H1 (cell line): ENCODE results near the gene TEX13B. TPM values are rescaled to one million over a fixed set of nuclear protein-coding genes. Genes with fewer than 3 reads are reported as not detected.
A peak's percentile ranks its signal among the peaks of the same experiment; 100 is the strongest.

Experiments used
- CTCF ChIA-PET: fragments of 300-600 bp; sonication (Branson Sonifier 250); formaldehyde crosslinking; loops from one replicate; lab custom pipeline; 2021; ENCODE audit not compliant: partially characterized antibody; lab: Charles Lee
- POLR2A ChIA-PET: fragments of 300-600 bp; sonication (Branson Sonifier 250); formaldehyde crosslinking; loops from one replicate; lab custom pipeline; 2021; ENCODE audit warnings: inconsistent platforms; ENCODE audit not compliant: partially characterized antibody; lab: Charles Lee
- DNase-seq, 2 experiments: peaks; one replicate each; pipeline versions ENCODE4 v3.0.0 to v3.0.0-alpha.2; 2010 to 2022; ENCODE audit warnings: low spot score in 2 of 2, low read depth in 1 of 2, mixed read lengths in 1 of 2
- FAIRE-seq: peaks from 2 replicates; lab custom pipeline; 2011; peaks lifted over from hg19 to GRCh38; lab: Jason Lieb, UNC
- H2AFZ ChIP-seq: 2 replicates; pipeline ENCODE4 v1.8.1; 2012; ENCODE audit warnings: low read length, inconsistent platforms
- H2AK5ac ChIP-seq: 2 replicates; pipeline ENCODE4 v1.6.1; 2013; ENCODE audit warnings: low read depth, low read length
- H2BK120ac ChIP-seq: replicated peaks from 2 replicates; pipeline ENCODE3; 2013; ENCODE audit warnings: low read depth, low read length, inconsistent platforms
- H2BK12ac ChIP-seq: 2 replicates; pipeline ENCODE4 v1.6.1; 2013; ENCODE audit warnings: low read depth, low read length
- H2BK15ac ChIP-seq: 2 replicates; pipeline ENCODE4 v1.6.1; 2013; ENCODE audit warnings: low read length
- H2BK20ac ChIP-seq: 2 replicates; pipeline ENCODE4 v1.6.1; 2013; ENCODE audit warnings: low read length
- H2BK5ac ChIP-seq: 2 replicates; pipeline ENCODE4 v1.6.1; 2013; ENCODE audit warnings: low read depth, low read length
- H3K14ac ChIP-seq: 2 replicates; pipeline ENCODE4 v1.6.1; 2013; ENCODE audit warnings: inconsistent platforms; ENCODE audit not compliant: insufficient read length
- H3K18ac ChIP-seq: 2 replicates; pipeline ENCODE4 v1.6.1; 2013; ENCODE audit warnings: low read length; ENCODE audit errors: extremely low read depth
- H3K23ac ChIP-seq: 2 replicates; pipeline ENCODE4 v1.6.1; 2013; ENCODE audit warnings: inconsistent platforms; ENCODE audit not compliant: insufficient read length
- H3K23me2 ChIP-seq: 2 replicates; pipeline ENCODE4 v1.6.1; 2013; ENCODE audit warnings: low read depth, low read length
- H3K27ac ChIP-seq: 2 replicates; pipeline ENCODE4 v1.6.1; 2011; ENCODE audit warnings: low read depth, low read length, inconsistent platforms
- H3K27me3 ChIP-seq, 4 experiments: replicated peaks in 1 of 4; 1 replicate in 1 of 4; 2 replicates in 3 of 4; pipeline versions ENCODE4 v1.6.1 to v1.8.1; 2011 to 2013; ENCODE audit warnings: low read length in 3 of 4, mild to moderate bottlenecking in 3 of 4, inconsistent platforms in 2 of 4, mixed read lengths in 2 of 4, moderate library complexity in 1 of 4; ENCODE audit not compliant: control insufficient read depth in 3 of 4, insufficient read depth in 3 of 4; ENCODE audit errors: extremely low read depth in 1 of 4
- H3K36me3 ChIP-seq, 4 experiments: 2 replicates each; pipeline versions ENCODE4 v1.6.1 to v1.8.1; 2011 to 2013; ENCODE audit warnings: mild to moderate bottlenecking in 4 of 4, low read length in 3 of 4, moderate library complexity in 2 of 4, control low read depth in 1 of 4, inconsistent platforms in 1 of 4; ENCODE audit not compliant: insufficient read depth in 4 of 4, control insufficient read depth in 2 of 4
- H3K4ac ChIP-seq: replicated peaks from 2 replicates; pipeline ENCODE3; 2013; ENCODE audit warnings: low read length, low read depth, mixed read lengths, inconsistent platforms; ENCODE audit not compliant: insufficient read length
- H3K4me1 ChIP-seq, 4 experiments: replicated peaks in 1 of 4; 1 replicate in 1 of 4; 2 replicates in 3 of 4; pipeline versions ENCODE4 v1.6.1 to v1.8.1; 2011 to 2013; ENCODE audit warnings: low read length in 3 of 4, inconsistent platforms in 2 of 4, mixed read lengths in 1 of 4; ENCODE audit not compliant: insufficient read depth in 4 of 4, control insufficient read depth in 3 of 4
- H3K4me2 ChIP-seq, 2 experiments: 2 replicates each; pipeline versions ENCODE4 v1.6.1 to v1.8.1; 2011 to 2013; ENCODE audit warnings: low read depth in 2 of 2, low read length in 2 of 2, control low read depth in 1 of 2, inconsistent platforms in 1 of 2, mild to moderate bottlenecking in 1 of 2; ENCODE audit not compliant: insufficient read depth in 1 of 2
- H3K4me3 ChIP-seq, 4 experiments: fragments of 200-600, 300-600 bp in 1 of 4; sonication (generic), shearing (Covaris generic), sonication (Bioruptor Twin) in 1 of 4; 2 replicates each; pipeline versions ENCODE4 v1.5.1 to v1.8.1; 2011 to 2016; ENCODE audit warnings: low read length in 4 of 4, low read depth in 3 of 4, control low read depth in 2 of 4, inconsistent platforms in 2 of 4, mild to moderate bottlenecking in 2 of 4, mixed read lengths in 1 of 4, moderate library complexity in 1 of 4; ENCODE audit not compliant: insufficient read depth in 2 of 4; ENCODE audit errors: extremely low read depth in 1 of 4
- H3K56ac ChIP-seq: replicated peaks from 2 replicates; pipeline ENCODE3; 2013; ENCODE audit warnings: low read depth, mild to moderate bottlenecking, mixed read lengths, low read length, inconsistent platforms; ENCODE audit not compliant: insufficient read length
- H3K79me1 ChIP-seq: 2 replicates; pipeline ENCODE4 v1.6.1; 2013; ENCODE audit warnings: low read depth, low read length, control low read depth
- H3K79me2 ChIP-seq, 2 experiments: 2 replicates each; pipeline versions ENCODE4 v1.6.1 to v1.8.1; 2012 to 2013; ENCODE audit warnings: low read length in 2 of 2, mild to moderate bottlenecking in 2 of 2, inconsistent platforms in 1 of 2; ENCODE audit not compliant: insufficient read depth in 2 of 2, control insufficient read depth in 1 of 2
- H3K9ac ChIP-seq, 4 experiments: replicated peaks in 1 of 4; 1 replicate in 1 of 4; 2 replicates in 3 of 4; pipeline versions ENCODE4 v1.6.1 to v1.8.1; 2011 to 2013; ENCODE audit warnings: low read depth in 3 of 4, low read length in 3 of 4, control low read depth in 2 of 4, mild to moderate bottlenecking in 2 of 4, moderate library complexity in 2 of 4, inconsistent platforms in 1 of 4; ENCODE audit errors: extremely low read depth in 1 of 4
- H3K9me3 ChIP-seq, 2 experiments: 2 replicates each; pipeline versions ENCODE4 v1.6.1 to v1.8.1; 2012 to 2013; ENCODE audit warnings: mild to moderate bottlenecking in 2 of 2, moderate library complexity in 2 of 2, control low read depth in 1 of 2, inconsistent platforms in 1 of 2, low read depth in 1 of 2, low read length in 1 of 2, mixed read lengths in 1 of 2; ENCODE audit not compliant: insufficient read depth in 2 of 2
- H4K20me1 ChIP-seq, 2 experiments: replicated peaks in 1 of 2; 2 replicates each; pipeline versions ENCODE3 to v1.8.1; 2011 to 2013; ENCODE audit warnings: inconsistent platforms in 2 of 2, low read length in 2 of 2, mild to moderate bottlenecking in 1 of 2; ENCODE audit not compliant: insufficient read depth in 2 of 2, control insufficient read depth in 1 of 2
- H4K5ac ChIP-seq: 2 replicates; pipeline ENCODE4 v1.6.1; 2013; ENCODE audit warnings: low read length, low read depth, mixed read lengths, inconsistent platforms; ENCODE audit not compliant: insufficient read length
- H4K8ac ChIP-seq: 2 replicates; pipeline ENCODE4 v1.8.0; 2013; ENCODE audit warnings: mild to moderate bottlenecking, moderate library complexity, low read length, inconsistent platforms; ENCODE audit not compliant: insufficient read depth; ENCODE audit errors: extremely low read depth
- H4K91ac ChIP-seq: replicated peaks from 2 replicates; pipeline ENCODE3; 2013; ENCODE audit warnings: low read length, mixed read lengths, inconsistent platforms; ENCODE audit not compliant: insufficient read length
- ATF3 ChIP-seq: IDR thresholded peaks from 2 replicates; pipeline ENCODE4 v1.6.1; 2011; ENCODE audit warnings: low read depth, mild to moderate bottlenecking, low read length; ENCODE audit not compliant: insufficient read depth
- CTCF ChIP-seq, 3 experiments: IDR thresholded peaks; 1 replicate in 2 of 3; 2 replicates in 1 of 3; pipeline versions ENCODE4 v1.5.1 to v1.6.1; 2011; ENCODE audit warnings: low read length in 3 of 3, mild to moderate bottlenecking in 3 of 3, inconsistent platforms in 2 of 3, low read depth in 1 of 3, moderate library complexity in 1 of 3; ENCODE audit not compliant: insufficient read depth in 1 of 3; ENCODE audit errors: control extremely low read depth in 1 of 3
- E2F6 ChIP-seq: IDR thresholded peaks from 2 replicates; pipeline ENCODE4 v1.6.1; 2012; ENCODE audit warnings: inconsistent platforms
- HDAC6 ChIP-seq: IDR thresholded peaks from one replicate; pipeline ENCODE4 v1.7.1; 2012; ENCODE audit warnings: low read depth, mild to moderate bottlenecking, inconsistent platforms, low read length, moderate library complexity
- RAD21 ChIP-seq, 2 experiments: IDR thresholded peaks in 1 of 2; conservative IDR thresholded peaks in 1 of 2; 2 replicates each; pipeline ENCODE4 v1.6.1; 2011; ENCODE audit warnings: low read depth in 2 of 2, low read length in 2 of 2, improper control_type of control experiment in 1 of 2, inconsistent platforms in 1 of 2, mild to moderate bottlenecking in 1 of 2, moderate library complexity in 1 of 2
- WGBS, 2 experiments: shearing (Covaris generic) in 1 of 2; methylation state at CpG; one replicate each; pipeline versions ENCODE4 v1.1.6 to v1.1.7; 2013 to 2015; ENCODE audit warnings: low lambda C conversion rate in 2 of 2, mixed read lengths in 2 of 2, inconsistent platforms in 1 of 2, low coverage in 1 of 2, missing lambda C conversion rate in 1 of 2; ENCODE audit not compliant: insufficient replicate concordance in 2 of 2, insufficient coverage in 1 of 2, insufficient read length in 1 of 2; ENCODE audit errors: extremely low coverage in 1 of 2, missing lambda C conversion rate in 1 of 2; 5-methylcytosine and 5-hydroxymethylcytosine counted together
- polyA plus RNA-seq, 7 experiments: library from polyadenylated mRNA; depleted of rRNA in 3 of 7; stranded (reverse) in 5 of 7; unstranded in 2 of 7; fragments of >200 nt in 5 of 7; fragments of 200-250 nt in 2 of 7; gene quantifications; 1 replicate in 5 of 7; 2 replicates in 1 of 7; 4 replicates in 1 of 7; pipeline versions ENCODE4 v1.2.1 to v1.2.3, GENCODE V29; 2011 to 2013; ENCODE audit warnings: missing spikeins in 2 of 7, mixed read lengths in 2 of 7
- total RNA-seq: library from RNA; stranded (reverse); fragmentation: NEBNext Ultra II Directional; extraction: Animal tissue kit (Norgen Biotek cat#: 25700); gene quantifications from 2 replicates; pipeline ENCODE4 v1.2.1, GENCODE V29; 2021

Gene TEX13B
- total and polyA plus RNA-seq, 2 of the 8 experiments (the other 6 are each of a cell fraction or from before 2014, with no cell fraction given): 0.06 to 0.32 TPM

- H3K23me2 ChIP-seq: no peaks in the 10 kb centered on the region
- H3K9me3 ChIP-seq: peaks cover 4 to 19% of the 10 kb centered on the region in 2 experiments; a peak in 3 of 4 replicates
- no peak overlapping the region for H4K5ac ChIP-seq
- H2BK20ac ChIP-seq: no peak overlapping the region
- no peaks in the 10 kb centered on the region for H3K79me2 ChIP-seq
- H3K14ac ChIP-seq: no peak overlapping the region
- no peak overlapping the region for H3K23ac ChIP-seq
- TF ChIP-seq HDAC6: no peak
- TF ChIP-seq RAD21 (IDR thresholded peaks at IDR 0.05 in 1 of 2, conservative IDR thresholded peaks at IDR 0.05 in 1 of 2; ENCODE audit: low read depth in 2 of 2, low read length in 2 of 2): peak; percentile 45 to 54
- TF ChIP-seq E2F6: no peak
- TF ChIP-seq ATF3: no peak
- peak; percentile 1 to 42 (median 19); a peak in 2 of 4 replicates for TF ChIP-seq CTCF (IDR thresholded peaks at IDR 0.05; ENCODE audit: control extremely low read depth in 1 of 3, insufficient read depth in 1 of 3, low read depth in 1 of 3, low read length in 3 of 3)
- H3K27ac ChIP-seq: no peak overlapping the region
- H3K4me2 ChIP-seq: no peak overlapping the region
- no peak overlapping the region for H3K4ac ChIP-seq
- H3K9ac ChIP-seq: no peak overlapping the region
- no peaks in the 10 kb centered on the region for H4K20me1 ChIP-seq
- H2BK5ac ChIP-seq: no peak overlapping the region
- CTCF ChIA-PET: interaction anchor here (1.6 kb wide), 1 partner anchor 10 kb away, joined by 3 read pairs; no protein-coding TSS in a partner anchor
- FAIRE-seq: peak; percentile 50
- POLR2A ChIA-PET: no interaction called here
- no peak overlapping the region for H2AFZ ChIP-seq
- no peaks in the 10 kb centered on the region for H3K79me1 ChIP-seq
- H2AK5ac ChIP-seq: no peak overlapping the region
- H3K4me3 ChIP-seq: no peak overlapping the region
- H2BK120ac ChIP-seq: no peak overlapping the region
- H2BK12ac ChIP-seq: no peak overlapping the region
- H3K27me3 ChIP-seq: no peaks in the 10 kb centered on the region
- H3K4me1 ChIP-seq: no peaks in the 10 kb centered on the region
- H3K18ac ChIP-seq: no peak overlapping the region
- no peak for DNase-seq
- 64% methylated on average over 10 of the region's 11 CpGs; no CpG with 5 or more reads in 1 of the 2 experiments for WGBS, 2 experiments
- H4K8ac ChIP-seq: no peak overlapping the region
- no peak overlapping the region for H4K91ac ChIP-seq
- H2BK15ac ChIP-seq: no peak overlapping the region
- H3K56ac ChIP-seq: no peak overlapping the region
- H3K36me3 ChIP-seq: no peaks in the 10 kb centered on the region
Measured at GRCh38 chrX:108001218-108001814, 19.1 kb upstream of the TEX13B start.
